LHCN-M2 (cell line): ENCODE results near the gene VSIR. TPM values are rescaled to one million over a fixed set of nuclear protein-coding genes. Genes with fewer than 3 reads are reported as not detected.

Source experiments
- DNase-seq: peaks from one replicate; pipeline ENCODE4 v3.0.0-alpha.2; 2012; ENCODE audit warnings: low read depth
- total RNA-seq: library from RNA; depleted of rRNA; stranded (reverse); fragments of >200 nt; gene quantifications from 2 replicates; pipeline ENCODE4 v1.2.3, GENCODE V29; 2014

Gene VSIR
- total RNA-seq, 1 experiment from 2014 or later, result 18.6 TPM

DNA sequence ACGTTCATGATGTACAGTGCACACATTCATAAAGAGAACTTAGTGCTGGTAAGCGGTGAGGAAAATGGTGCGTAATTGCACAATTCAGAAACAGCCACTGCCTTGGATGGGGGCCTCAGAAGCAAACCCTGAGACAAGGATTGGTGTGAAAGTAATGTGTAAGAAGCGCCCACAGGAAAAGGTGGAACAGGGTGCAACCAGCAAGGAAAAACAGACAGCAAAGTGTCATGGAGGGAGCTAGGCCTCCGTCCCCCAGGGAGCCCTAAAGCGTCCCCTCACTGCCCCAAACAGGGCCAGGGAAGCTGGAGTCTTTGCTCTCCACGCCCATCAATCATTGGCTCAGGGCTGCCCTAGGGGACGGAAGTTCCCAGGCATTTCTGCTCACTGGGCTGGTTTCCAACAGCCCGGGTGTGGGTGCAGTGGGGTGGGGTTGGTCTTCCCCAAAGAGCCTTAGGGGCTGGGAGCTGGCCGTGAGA is 44.1 kb downstream of the VSIR start:
- DNase-seq, result no peak

DNA sequence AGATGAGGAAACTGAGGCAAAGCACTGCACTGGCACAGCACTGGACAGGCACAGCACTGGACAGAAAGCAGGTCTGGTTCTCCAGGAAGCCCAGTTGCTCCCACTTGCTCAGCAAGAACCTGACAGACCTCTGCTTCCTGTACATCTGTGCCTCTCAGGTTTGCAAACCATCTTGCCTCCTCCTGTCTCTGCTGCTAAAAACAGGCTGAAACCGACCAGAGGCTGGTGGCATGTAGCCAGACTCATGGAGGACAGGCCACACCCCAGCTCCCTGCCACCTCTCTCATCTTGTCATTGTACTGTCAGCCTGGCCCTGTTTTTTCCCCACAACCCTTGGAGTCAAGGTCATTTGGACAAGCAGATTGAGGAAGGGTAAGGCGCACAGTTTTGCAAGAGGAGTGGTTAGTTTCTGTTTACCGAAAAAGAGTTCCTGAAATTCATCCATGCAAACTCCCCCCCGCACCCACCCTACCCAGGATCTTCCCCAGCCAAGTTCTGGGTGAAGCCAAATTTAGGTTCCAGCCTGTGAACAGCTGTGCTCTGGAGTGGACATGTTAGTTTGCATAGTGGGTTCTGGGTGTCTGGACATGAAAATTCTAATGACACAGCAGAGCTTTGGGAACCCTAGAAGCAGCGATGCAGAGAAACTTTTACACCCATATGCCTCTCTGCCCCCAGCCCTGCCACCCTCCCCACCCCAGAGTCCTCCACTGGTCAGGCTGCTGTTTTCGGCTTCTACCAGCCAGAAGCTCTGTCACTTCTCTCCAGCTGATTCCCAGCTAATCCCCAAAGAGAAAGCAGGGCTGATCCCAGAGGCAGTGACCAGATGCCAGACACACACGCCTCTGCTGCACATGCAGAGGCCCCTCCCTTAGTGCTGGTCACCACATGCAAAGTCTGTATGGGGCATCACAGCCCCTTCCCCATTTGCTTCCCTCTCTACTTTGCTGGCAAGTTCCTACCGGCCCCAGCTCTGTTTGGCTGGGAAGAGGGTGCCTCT is 45.3 kb downstream of the VSIR start:
- peak; percentile 20 for DNase-seq

DNA sequence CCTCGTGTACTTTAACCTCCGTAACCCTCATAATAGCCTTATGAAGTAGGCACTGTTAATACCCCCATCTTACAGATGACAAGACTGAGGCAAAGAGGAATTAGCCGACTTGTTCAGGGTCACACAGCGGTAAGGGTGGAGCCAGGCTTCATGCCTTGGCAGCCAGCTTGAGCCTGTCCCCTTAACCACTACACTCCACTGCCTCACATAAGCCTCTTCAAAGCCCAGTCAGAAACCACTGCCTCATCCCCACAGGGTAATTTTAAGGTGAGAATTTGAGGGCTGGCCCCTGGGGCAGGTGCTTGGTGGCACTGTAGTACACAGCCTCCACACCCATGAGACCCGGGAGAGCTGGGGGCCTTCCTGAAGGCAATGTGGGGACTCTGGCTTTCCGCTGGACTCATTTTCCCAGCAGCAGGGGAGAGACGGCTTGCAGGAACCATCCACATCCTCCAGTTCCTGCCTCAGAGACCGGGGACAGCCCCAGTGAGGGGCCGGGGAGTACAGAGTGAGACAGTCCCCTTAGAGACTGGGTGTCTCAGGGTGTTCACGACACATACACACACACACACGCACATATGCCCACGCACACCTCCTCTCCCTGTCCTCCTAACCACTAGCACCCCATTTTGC is 46.1 kb downstream of the VSIR start:
- no peak for DNase-seq

DNA sequence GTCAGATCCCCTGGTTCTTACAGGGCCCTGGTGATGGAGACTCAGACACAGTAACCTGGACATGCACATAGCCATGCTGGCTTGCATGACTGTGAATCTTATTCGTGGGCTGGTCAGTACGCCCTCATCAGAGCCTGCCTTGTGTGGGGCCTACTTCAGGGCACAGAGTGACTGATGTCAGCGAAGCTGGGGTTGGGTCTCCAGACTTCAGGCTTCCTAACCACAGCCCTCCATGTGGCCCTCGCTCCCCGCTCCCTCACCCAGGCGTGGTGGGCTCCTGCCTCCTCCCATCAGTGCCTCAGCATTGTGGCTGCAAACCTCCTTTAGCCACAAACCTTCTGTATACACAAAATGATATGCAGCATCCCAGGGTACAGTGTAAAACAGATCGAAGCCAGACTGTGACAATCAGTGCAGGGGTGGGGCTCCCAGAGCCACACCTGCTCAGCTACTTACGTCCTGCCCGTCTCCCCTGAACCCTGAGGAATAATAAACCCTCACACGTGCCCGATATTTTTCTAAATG is 46.7 kb downstream of the VSIR start:
- DNase-seq, result no peak

DNA sequence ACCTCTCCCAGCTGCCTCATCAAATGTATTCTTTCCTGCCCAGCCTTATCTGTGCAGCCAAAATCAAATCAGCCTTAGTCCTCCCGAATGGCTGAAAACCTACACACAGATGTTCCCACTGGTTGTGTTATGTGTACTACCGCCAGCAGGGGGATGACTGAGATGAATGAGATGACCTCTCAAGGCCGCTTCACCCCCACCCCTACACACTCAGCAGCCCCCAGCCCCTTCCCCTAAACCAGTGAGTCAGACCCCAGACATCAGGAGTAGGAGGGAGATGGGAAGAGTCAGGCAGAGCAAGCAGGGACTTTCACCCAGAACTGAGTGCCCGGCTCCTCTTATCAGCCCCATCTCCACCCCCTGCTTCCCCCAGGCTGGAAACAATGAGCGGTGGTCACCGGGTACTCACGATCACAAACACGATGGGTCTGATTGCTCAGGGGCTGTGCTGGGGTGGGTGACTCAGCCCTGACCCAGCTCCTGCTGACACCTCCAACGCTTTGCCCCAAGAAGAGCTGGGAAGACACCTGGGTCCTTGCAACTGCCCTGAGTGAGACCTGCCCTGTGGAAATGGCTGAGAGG is 47.2 kb downstream of the VSIR start:
- no peak for DNase-seq

DNA sequence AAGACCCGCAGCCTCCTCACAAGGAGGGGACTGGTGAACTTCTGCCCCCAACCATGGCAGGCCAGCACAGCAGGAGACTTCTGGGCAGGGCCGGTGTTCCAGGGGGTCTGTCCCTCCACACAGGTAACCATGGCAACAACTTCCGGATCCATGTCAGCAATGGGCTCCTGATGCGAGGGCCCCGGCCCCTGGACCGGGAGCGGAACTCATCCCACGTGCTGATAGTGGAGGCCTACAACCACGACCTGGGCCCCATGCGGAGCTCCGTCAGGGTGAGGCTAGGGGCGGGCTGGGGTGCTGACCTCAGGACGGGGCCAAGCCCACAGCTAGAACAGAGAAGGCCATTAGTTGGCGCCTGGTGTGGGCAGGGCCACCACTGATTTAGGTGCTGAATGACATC is 48.1 kb downstream of the VSIR start:
- DNase-seq, result no peak

DNA sequence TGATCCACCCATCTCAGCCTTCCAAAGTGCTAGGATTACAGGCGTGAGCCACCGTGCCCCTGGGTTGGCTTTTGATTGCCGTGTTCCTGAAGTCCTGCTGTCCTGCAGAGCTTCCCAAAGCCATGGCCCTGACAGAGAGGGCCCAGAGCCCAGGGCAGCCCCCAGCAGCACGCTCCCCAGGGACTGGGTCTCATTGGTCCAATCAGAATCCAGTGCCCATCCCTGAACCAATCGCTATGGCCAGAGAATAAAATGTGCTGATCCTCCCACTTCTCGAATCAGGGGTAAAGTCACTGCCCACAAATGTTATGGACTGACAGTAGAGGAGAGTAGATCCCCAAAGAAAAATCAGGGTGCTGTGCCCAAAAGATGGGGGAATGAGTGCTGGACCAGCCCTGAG is 48.8 kb downstream of the VSIR start:
- no peak for DNase-seq

DNA sequence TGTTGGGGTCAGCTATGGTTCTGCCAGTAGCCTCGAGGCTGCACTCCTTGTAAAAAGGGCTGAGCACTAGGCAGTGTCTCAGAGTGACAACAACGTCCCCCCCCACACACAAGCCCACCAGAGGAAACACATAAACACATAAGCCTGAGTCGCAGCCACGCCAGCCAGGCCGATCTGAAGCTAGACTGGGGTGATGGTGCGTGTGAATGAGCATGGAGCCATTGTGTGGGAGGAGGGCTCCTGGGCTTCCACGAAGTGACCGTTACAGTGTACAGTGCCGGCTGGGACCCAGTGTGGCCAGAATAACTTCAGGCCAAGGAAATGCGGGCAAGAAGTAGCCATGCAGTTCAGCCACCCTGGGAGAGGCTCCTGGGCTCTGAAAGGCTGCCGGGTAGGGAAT is 50.0 kb downstream of the VSIR start:
- DNase-seq, result no peak

DNA sequence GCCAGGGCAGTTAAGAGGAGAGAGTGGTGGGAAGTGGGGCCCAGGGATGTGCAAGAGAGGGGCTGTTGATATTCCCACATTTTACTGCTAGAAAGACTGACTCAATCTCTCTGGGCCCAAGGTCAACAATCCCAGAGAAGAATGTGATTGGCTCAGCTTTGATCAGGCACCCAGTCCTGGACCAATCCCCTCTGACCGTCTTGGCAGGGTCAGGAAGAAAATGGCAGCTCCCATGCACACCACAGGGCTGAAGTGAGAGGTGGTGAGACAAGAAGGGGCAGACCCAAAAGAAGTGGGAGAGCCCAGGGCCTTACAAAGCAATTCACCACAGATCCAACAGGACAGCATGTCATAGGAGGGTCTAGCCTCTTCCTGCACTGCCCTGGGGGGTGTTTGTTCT is 50.5 kb downstream of the VSIR start:
- no peak for DNase-seq

DNA sequence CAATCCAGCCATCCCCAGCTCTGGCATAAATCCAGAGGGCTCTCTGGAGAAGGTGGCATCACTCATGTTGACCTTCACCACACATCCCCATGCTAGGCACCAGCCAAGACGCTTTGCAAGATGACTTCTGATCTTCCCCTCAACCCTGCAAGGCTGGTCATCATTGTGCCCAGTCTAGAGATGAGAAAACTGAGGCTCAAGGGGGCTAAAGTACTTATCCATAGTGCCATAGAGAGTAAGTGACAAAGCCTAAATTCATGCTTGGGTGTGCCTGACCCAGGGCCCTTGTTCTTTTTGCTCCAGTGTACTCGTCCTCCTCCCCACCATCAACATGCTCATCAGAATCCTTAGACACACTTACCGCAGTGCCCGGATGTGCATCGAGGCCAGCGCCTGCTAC is 52.0 kb downstream of the VSIR start:
- DNase-seq, result no peak

DNA sequence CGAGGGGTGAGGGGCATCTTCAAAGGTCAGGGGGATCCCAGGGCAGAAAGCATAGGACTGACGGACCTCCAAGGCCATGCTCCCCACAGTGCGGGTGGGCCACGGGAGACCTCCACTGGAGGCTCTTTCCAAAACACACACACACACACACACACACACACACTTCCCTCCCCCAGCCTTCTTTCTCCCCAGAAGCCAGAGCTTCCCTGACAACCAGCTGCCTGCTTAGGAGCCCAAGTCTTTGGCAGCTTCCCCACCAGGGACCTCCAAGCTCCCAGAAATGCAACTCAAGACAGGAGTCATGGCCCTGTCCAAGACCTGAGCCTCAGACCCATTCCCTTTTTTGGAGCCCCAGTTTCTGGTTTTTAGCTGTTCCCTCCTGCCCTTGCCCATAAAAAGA is 53.0 kb downstream of the VSIR start:
- DNase-seq, result no peak

DNA sequence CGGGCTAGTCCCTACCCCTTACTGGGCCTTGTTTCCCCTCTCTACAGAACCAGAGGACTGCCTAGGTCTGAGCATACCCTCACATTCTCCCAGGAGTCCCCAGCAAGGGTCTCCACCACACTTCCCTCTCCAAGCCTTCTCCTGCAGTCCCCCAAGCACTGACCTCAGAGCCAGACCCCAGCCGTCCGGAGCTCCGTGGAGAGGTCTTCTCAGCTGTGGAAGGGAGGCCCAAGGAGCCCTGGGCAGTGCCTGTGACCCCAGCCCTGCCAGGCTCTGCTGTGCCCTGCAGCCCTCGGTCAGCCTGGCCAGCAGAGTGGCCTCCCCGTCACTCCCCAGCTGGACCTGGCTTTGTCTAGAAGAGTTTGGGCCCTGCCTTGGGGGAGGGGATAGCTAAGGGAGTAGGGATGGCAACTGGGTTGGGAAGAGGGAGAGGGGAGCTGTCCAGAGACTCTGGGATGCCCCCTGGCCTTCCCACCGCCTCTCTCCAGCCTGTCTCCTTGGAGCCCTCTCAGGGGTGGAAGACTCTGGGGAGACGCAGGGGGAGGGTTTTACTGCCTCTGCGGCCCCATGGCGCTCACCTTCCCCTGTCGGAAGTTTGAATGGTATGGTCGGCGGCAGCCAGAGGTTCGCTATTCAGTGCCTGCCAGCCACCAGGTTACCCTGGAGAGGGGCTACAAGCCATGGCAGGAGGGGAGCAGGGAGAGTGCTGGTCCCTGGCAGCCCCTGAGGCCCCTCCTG is 53.7 kb downstream of the VSIR start, which contains the start of gene C10orf105:
TSS of gene C10orf105 (minus strand) at position 315 of the 738 bp plus-strand sequence. CDS start 3,441 bp downstream, outside the sequence.
- DNase-seq, result no peak

DNA sequence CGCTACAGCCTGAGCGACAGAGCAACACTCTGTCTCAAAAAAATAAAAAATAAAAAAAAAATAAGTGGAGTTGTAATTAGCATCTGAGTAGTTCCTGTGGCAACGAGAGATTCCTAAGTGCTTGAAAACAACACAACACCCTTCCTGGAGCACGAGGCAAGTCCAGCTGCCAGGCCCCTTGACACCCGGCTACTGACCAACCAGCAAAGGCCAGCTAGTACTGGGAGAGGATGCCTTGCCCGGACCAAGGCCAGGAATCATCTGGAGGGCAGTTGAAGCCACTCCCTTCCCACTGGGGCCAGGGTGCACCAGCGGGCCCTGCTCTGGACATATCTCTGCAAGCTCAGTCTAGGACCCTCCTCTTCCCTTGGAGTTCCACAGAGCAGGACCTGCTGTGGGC is 54.3 kb downstream of the VSIR start:
- no peak for DNase-seq

DNA sequence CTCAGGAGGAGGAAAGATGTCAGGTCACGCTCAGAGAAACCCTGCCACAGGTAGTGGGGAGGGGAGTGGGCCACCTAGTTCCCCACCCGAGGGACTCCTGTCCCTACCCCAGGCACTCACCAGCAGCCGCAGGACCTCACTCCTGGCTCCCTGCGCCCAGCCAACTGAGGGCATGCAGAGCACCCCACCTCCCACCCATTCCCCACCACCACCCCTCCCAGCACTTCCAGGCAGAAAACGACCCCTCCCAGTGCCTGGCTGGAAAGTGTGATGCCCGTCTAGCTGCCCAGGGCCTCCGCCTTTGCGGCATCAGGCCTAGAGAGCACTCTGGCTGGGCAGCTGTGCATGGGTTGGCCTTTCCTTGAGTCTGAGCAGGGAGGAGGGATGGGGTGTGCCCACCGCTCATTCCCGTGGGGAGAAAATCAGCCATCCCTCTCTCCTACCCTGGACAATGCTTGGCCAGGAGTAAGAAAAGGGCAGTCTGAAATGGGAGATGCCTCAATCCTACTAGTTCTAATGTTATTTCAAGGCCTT is 55.1 kb downstream of the VSIR start:
- no peak for DNase-seq

DNA sequence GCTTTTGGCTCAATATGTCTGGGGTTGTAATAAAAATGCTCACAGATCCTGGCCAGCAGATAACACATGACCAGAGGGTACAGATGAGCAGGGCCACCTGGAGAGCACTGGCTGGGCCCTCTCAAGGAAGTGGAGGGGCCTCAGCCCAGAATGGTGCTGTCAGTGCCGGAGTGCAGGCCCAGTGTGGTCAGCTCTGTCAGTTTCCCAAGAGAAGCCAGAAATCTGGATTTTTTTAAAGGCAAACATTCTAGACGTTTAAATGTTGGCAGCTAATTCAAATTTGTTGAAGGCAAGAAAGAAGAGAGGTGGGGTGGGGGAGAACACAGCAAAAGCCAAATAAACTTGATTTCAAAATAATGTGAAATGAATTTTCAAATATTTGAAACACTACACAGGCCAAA is 55.8 kb downstream of the VSIR start:
- no peak for DNase-seq

DNA sequence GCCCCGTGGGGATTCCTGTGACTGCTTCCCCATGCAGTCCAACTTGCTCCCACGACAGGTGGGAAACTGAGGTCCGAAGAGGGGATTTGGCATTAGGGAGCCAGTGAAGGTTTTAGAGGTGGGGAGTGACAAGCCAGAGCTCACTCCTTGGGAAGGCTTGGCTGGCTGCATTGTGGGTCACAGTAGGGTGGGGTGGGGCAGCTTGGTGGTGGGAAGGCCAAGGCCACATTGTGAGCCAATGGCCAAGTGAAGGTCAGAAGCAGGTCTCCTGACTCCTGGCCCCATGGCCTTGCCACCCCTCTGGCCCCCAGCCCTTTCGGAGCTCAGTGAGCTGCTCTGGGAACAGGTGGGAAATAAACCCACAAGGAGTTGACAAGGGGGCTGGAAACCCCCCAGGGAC is 56.3 kb downstream of the VSIR start:
- DNase-seq, result no peak

DNA sequence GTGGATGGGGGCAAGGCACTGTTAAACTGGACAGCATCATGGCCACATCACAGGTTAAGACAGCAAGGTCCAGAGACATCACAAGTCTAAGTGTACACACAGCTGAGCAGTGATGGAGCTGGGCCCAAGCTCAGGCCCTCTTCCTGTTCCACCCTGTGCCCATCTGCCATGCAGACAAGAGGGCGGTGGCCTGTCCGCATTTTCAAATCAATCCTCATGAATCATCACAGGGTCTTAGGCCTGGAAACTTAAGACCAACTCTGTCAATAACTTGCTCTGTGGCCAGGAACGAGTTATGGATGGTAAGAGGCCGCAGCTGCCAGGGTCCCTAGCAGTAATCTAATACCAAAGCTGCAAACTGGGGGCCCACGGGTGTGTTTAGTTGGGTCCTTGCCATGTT is 56.9 kb downstream of the VSIR start:
- DNase-seq, result no peak

DNA sequence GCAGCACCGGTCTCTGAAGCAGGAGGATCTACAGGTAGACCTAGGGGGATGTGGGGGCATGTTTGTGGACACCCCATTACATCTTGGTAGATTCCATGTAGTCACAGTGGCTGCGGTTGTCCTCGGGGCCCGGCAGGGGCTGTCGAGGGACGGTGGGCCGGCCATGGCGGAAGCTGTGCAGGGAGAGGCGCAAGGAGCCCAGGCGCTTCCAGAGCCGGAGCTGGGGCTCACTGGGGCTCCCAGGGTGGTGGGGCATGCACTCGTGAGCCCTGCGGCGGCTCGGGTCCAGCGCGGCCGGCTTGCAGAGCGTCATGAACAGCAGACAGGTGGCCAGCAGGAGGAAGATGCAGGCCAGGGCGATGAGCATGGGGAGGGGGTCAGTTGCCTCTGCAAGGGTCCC is 57.5 kb downstream of the VSIR start:
- no peak for DNase-seq

DNA sequence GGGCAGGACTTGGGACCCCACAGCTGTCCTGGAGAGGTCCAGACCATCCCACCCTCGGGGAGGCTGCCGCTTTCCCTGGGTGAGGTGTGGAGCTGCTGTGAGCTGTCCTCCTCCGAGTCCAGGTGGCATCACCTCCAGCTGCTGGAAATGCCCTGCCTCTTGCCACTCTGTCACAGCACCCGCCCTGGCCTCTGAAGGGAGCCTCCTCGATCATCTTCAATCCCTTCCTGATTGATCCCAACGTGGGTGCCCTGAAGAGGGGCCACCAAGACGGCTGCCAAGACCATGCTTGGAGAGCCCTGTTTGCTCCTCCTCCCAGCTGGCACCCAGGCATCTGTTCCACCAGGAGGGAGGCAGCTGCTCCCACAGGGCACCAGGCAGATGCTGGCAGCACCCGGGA is 58.3 kb downstream of the VSIR start:
- no peak for DNase-seq

DNA sequence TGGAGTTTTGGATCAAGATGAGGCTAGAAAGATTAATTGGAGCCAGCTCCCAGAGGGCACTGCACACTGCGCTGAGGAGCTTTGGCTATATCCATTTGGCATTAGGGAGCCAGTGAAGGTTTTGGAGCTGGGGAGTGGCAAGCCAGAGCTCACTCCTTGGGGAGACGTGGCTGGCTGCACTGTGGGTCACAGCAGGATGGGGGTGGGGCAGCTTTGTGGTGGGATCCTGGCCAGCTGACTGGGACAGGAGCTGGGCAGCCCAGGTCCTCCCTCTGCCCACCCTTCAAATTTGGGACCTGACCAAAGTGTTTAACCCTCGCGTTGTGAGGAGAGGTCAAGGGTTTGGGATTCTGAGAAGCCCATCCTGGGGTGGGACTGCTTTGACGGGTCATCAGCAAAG is 58.7 kb downstream of the VSIR start:
- no peak for DNase-seq

DNA sequence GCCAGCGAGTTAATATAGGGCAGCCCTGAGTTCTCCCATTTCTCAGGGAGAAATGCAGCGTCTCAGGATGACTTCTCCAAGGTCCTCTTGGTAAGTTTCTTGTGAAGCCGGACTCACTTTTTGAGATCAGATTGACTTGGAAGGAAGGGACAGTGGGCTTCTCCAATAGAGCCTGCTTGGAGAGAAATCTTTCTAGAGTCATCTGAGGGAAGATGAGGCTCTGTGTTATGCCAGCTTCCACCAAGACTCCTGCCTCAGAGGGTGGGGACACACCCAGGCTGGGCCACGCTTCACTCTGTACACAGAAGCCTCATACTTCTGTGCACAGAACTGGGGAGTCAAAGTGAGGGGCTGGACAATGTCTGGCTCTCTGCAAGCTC is 59.3 kb downstream of the VSIR start:
- no peak for DNase-seq
